ENCODE results near the gene ALAD. TPM values are rescaled to one million over a fixed set of nuclear protein-coding genes. Genes with fewer than 3 reads are reported as not detected.

ALAD gene
- total and polyA plus RNA-seq, 9 of the 15 experiments (the other 6 are each of a cell fraction or from before 2014, with no cell fraction given), result 1.3 to 12.7 (median 6.8) TPM

GRCh38 chr9:113410207-113410864 is 9.3 kb upstream of the ALAD start, which contains the start of the genes C9orf43 and POLE3 (continued):
- TF ChIP-seq MBD1 (CRISPR knock-in tag; IDR thresholded peaks at IDR 0.05) (no peak), ETS2 (tag; IDR thresholded peaks at IDR 0.05; ENCODE audit: borderline replicate concordance, poor library complexity, severe bottlenecking) (no peak), ZNF263 (CRISPR knock-in tag; IDR thresholded peaks at IDR 0.05; ENCODE audit: borderline replicate concordance) (peak; percentile 87; the same call in 1 of the 2 replicates), NR2C1 (IDR thresholded peaks at IDR 0.05) (peak; percentile 81), NR2C1 (tag; IDR thresholded peaks at IDR 0.05) (peak; percentile 82), TFAP4 (CRISPR knock-in tag; IDR thresholded peaks at IDR 0.05; ENCODE audit: borderline replicate concordance) (peak; percentile 89), HDAC6 (IDR thresholded peaks at IDR 0.05; ENCODE audit: low read depth, low read length) (no peak), POLR3G (IDR thresholded peaks at IDR 0.05; ENCODE audit: extremely low read depth, insufficient read length, insufficient replicate concordance) (no peak), NR3C1 (CRISPR knock-in tag; IDR thresholded peaks at IDR 0.05) (no peak), ZFP91 (CRISPR knock-in tag; IDR thresholded peaks at IDR 0.05) (peak; percentile 59; the same call in 1 of the 2 replicates), NR1H2 (CRISPR knock-in tag; IDR thresholded peaks at IDR 0.05) (no peak), JUN (IDR thresholded peaks at IDR 0.05; ENCODE audit: borderline replicate concordance, low read depth, low read length) (peak; percentile 82), JUN (CRISPR knock-in tag; IDR thresholded peaks at IDR 0.05; ENCODE audit: borderline replicate concordance) (peak; percentile 78; the same call in 1 of the 2 replicates), ZBTB8A (IDR thresholded peaks at IDR 0.05; ENCODE audit: partially characterized antibody) (peak; percentile 83), RNF2 (IDR thresholded peaks at IDR 0.05) (peak; percentile 94), ATF3 (IDR thresholded peaks at IDR 0.05) (peak; percentile 49; the same call in 1 of the 2 replicates), ATF3 (CRISPR knock-in tag; conservative IDR thresholded peaks at IDR 0.05) (no peak; the same call in 1 of the 2 replicates), ATF6 (CRISPR knock-in tag; IDR thresholded peaks at IDR 0.05) (peak; percentile 86), CHD4 (IDR thresholded peaks at IDR 0.05; ENCODE audit: insufficient read depth, insufficient replicate concordance, low read depth, low read length, poor library complexity, severe bottlenecking) (no peak), HLTF (IDR thresholded peaks at IDR 0.05) (peak; percentile 44; the same call in 1 of the 2 replicates), L3MBTL2 (IDR thresholded peaks at IDR 0.05) (peak; percentile 91)
